CD4-positive, alpha-beta T cell treated with Interleukin-12 subunit alpha and Interleukin-12 subunit beta, for 1 hour (primary cell): ENCODE results near the gene ST13.
"Not testable (repeated sequence)": the region's sequence is repeated elsewhere in the genome, so short reads cannot be mapped to it uniquely, and the experiment has no call there.

Experiments used
- DNase-seq: peaks from one replicate; pipeline ENCODE4 v3.0.0-alpha.2; 2020

Gene ST13

GRCh38 chr22:40856513-40857308, at the start of gene ST13, which contains the start of gene XPNPEP3:
ST13 (minus strand) TSS chr22:40856639; CDS start chr22:40856540, 99 bp downstream.
XPNPEP3 (plus strand) TSS chr22:40857148; CDS start chr22:40857182, 34 bp downstream.
- peak; percentile 97 for DNase-seq

- no peak for DNase-seq
Observed at GRCh38 chr22:40904101-40904500, 47.7 kb upstream of the ST13 start.

GRCh38 chr22:40898850-40899357, 42.5 kb upstream of the ST13 start:
- DNase-seq, result peak; percentile 63

GRCh38 chr22:40894417-40894816, 38.0 kb upstream of the ST13 start:
- no peak for DNase-seq

GRCh38 chr22:40890881-40891280, 34.4 kb upstream of the ST13 start:
- DNase-seq, result no peak

- DNase-seq, result no peak
Observed at GRCh38 chr22:40889116-40889515, 32.7 kb upstream of the ST13 start.

GRCh38 chr22:40878922-40879321, 22.5 kb upstream of the ST13 start:
- DNase-seq, result no peak

GRCh38 chr22:40877488-40877887, 21.0 kb upstream of the ST13 start:
- DNase-seq, result no peak

- no peak for DNase-seq
Observed at GRCh38 chr22:40876907-40877306, 20.5 kb upstream of the ST13 start.

GRCh38 chr22:40875111-40875510, 18.7 kb upstream of the ST13 start:
- DNase-seq, result no peak

GRCh38 chr22:40874016-40874415, 17.6 kb upstream of the ST13 start:
- DNase-seq, result no peak

GRCh38 chr22:40868379-40868778, 11.9 kb upstream of the ST13 start:
- not testable (repeated sequence) for DNase-seq

GRCh38 chr22:40867109-40867508, 10.7 kb upstream of the ST13 start:
- no peak for DNase-seq

GRCh38 chr22:40862537-40862936, 6.1 kb upstream of the ST13 start:
- DNase-seq, result no peak

- DNase-seq, result no peak
Observed at GRCh38 chr22:40862013-40862412, 5.6 kb upstream of the ST13 start, which contains the start of gene DNAJB7. DNAJB7 (minus strand) TSS chr22:40862113; CDS start chr22:40861994, 119 bp downstream.

GRCh38 chr22:40857309-40857855, 943 bp upstream of the ST13 start:
- DNase-seq, result no peak

GRCh38 chr22:40855979-40856512, 393 bp downstream of the ST13 start:
- peak; percentile 39 for DNase-seq

GRCh38 chr22:40855071-40855978, 1.1 kb downstream of the ST13 start:
- peak; percentile 25 for DNase-seq

GRCh38 chr22:40853961-40854360, 2.5 kb downstream of the ST13 start:
- no peak for DNase-seq

- no peak for DNase-seq
Observed at GRCh38 chr22:40853333-40853732, 3.1 kb downstream of the ST13 start.

- not testable (repeated sequence) for DNase-seq
Observed at GRCh38 chr22:40845816-40846215, 10.6 kb downstream of the ST13 start.

GRCh38 chr22:40844951-40845350, 11.5 kb downstream of the ST13 start:
- no peak for DNase-seq

GRCh38 chr22:40838486-40838885, 18.0 kb downstream of the ST13 start:
- DNase-seq, result no peak
